Retinal pigment epithelial cell (primary cell): Measurements from ENCODE around the gene GRB2.

Experiments
- DNase-seq: peaks from one replicate; pipeline ENCODE4 v3.0.0-alpha.2; 2010; ENCODE audit warnings: low read depth
- H3K4me3 ChIP-seq: 2 replicates; pipeline ENCODE4 v1.5.1; 2011; ENCODE audit warnings: mild to moderate bottlenecking, low read length, control low read depth, moderate library complexity
- CTCF ChIP-seq: conservative IDR thresholded peaks from 2 replicates; pipeline ENCODE4 v1.5.1; 2011; ENCODE audit warnings: low read depth, low read length, control low read depth, inconsistent platforms

GRB2 gene

DNA sequence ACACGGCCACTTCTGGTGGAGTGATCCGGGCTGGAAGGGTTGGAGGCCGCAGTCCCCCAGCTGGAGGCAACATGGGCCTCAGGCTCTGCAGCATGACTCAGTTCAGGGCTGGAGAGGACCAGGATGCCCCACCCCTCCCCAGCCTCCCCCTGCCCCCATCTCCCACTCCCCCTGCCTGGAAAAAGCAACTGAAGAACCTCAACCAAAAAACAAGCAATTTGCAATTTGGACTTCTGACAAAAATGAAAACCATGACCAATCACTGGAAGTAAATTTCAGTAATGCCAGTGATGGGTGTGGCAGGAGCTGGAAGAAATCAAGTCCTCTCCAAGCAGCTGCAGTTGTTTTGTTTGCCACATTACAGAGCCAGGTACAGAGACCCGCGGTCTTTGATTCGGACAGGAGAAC is 127.8 kb downstream of the GRB2 start:
- no peak for DNase-seq
- no peak for TF ChIP-seq CTCF
- H3K4me3 ChIP-seq, result no peak overlapping the region

- TF ChIP-seq CTCF, result no peak
- H3K4me3 ChIP-seq, result no peak overlapping the region
- no peak for DNase-seq
Observed at GRCh38 chr17:75273977-75274708, 131.3 kb downstream of the GRB2 start.

DNA sequence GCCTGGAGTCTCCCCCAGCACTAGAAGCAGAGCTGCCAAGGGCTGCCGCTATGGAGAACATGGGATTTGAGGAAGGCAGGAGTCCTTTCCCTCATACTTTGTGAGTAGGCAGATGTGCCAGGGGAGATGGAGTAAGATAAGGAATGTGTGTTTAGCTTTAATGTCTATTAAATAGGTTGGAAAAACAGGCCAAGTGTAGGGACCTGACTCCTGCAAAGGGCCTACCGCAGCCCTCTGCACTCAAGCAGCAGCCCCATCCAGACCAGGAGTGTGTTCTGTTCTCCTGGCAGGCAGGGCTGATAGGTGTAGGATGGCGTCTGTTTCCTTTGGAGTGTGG is 132.7 kb downstream of the GRB2 start:
- no peak for TF ChIP-seq CTCF
- no peak for DNase-seq
- H3K4me3 ChIP-seq, result no peak overlapping the region

GRCh38 chr17:75271955-75272847 is 133.3 kb downstream of the GRB2 start:
- no peak for DNase-seq
- peak overlapping the region; percentile 71 for H3K4me3 ChIP-seq
- TF ChIP-seq CTCF, result no peak

- peak; percentile 43 for TF ChIP-seq CTCF
- DNase-seq, result no peak
- H3K4me3 ChIP-seq, result peak overlapping the region; percentile 71
Observed at GRCh38 chr17:75271233-75271954, 134.1 kb downstream of the GRB2 start.

DNA sequence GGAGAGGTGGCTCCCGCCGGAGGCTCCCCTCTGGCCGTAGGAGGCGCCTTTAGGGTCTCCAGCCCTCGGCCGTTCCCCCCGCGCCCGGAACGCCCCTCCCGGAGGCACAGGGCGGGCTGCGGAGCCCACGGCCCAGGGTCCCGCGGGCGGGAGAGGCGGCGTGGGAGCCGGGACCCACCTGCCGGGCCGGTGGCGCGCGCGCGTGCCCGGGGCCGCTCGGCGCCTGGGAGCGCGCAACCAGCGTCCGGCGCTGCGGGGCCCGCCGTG is 134.6 kb downstream of the GRB2 start, which contains the start of gene MIF4GD:
MIF4GD (minus strand) TSS at position 266 of the 267 bp plus-strand sequence. CDS start 1,036 bp downstream, outside the sequence.
- H3K4me3 ChIP-seq, result peak within 1 kb of the TSS; percentile 88
- TF ChIP-seq CTCF, result no peak
- DNase-seq, result no peak
